Tibial nerve (tissue), 4 donors: ENCODE results near the gene B9D1.

ENCODE experiments used
- EP300 ChIP-seq, 2 donors: sonication (generic); formaldehyde crosslinking; IDR thresholded peaks; one replicate each; pipeline ENCODE4 v1.6.1; 2017; ENCODE audit warnings: antibody characterized with exemption in 2 of 2, mild to moderate bottlenecking in 1 of 2
- POLR2A ChIP-seq, 2 donors: fragments of 450-650 bp; IDR thresholded peaks; one replicate each; pipeline ENCODE4 v1.6.1; 2017; ENCODE audit warnings: antibody characterized with exemption in 2 of 2, mild to moderate bottlenecking in 2 of 2, moderate library complexity in 2 of 2
- TF ChIP-seq, protein P1 (sequence below), 5 experiments: fragments of 200-600 bp in 3 of 5; fragments of 450-650 bp in 2 of 5; sonication (generic) in 3 of 5; IDR thresholded peaks; one replicate each; pipeline ENCODE4 v1.5.1; 2016 to 2019; ENCODE audit warnings: antibody characterized with exemption in 5 of 5, mild to moderate bottlenecking in 3 of 5, moderate library complexity in 2 of 5

DNA sequence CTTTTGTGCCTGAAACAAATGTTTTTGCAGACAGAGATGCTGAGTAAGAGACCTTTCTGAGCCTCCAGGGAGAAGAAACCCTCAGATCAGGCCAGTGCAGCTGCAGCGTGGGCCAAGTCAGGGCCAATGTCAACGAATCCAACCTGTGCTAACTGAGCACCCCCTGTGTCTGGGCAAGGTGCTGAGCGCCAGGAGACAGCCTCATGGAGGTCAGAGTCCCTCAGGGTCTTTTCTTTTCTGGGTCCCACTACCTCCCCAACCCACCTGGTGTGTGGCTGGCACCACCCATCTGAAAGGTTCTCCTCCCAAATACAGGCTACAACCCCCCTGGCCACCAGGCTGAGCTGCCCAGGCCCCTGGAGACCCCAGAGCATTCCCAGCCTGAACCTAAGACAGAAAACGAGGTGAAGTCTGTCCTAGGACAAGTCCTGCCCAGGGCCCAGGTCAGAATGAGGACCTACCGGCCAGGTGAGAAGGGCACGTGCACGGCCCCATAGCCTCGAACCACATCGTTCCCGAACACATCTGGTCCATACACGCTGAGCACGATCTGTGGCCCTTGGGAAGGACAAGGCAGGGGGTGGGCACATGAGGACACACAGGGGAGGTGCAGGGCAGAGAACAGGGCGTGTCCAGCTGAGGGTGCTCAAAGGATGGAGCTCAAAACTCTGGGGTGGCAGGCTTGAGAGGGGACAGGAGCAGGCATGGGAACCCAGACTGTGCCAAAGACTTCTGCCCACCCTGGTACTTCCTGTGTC is 15.0 kb downstream of the B9D1 start:
- TF ChIP-seq POLR2A (IDR thresholded peaks at IDR 0.05) (no peak), EP300 (IDR thresholded peaks at IDR 0.05) (no peak)
- TF ChIP-seq, protein P1, sequence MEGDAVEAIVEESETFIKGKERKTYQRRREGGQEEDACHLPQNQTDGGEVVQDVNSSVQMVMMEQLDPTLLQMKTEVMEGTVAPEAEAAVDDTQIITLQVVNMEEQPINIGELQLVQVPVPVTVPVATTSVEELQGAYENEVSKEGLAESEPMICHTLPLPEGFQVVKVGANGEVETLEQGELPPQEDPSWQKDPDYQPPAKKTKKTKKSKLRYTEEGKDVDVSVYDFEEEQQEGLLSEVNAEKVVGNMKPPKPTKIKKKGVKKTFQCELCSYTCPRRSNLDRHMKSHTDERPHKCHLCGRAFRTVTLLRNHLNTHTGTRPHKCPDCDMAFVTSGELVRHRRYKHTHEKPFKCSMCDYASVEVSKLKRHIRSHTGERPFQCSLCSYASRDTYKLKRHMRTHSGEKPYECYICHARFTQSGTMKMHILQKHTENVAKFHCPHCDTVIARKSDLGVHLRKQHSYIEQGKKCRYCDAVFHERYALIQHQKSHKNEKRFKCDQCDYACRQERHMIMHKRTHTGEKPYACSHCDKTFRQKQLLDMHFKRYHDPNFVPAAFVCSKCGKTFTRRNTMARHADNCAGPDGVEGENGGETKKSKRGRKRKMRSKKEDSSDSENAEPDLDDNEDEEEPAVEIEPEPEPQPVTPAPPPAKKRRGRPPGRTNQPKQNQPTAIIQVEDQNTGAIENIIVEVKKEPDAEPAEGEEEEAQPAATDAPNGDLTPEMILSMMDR (IDR thresholded peaks at IDR 0.05), result no peak
